ENCODE data around the gene CSTB.

CSTB gene

GRCh38 chr21:43810505-43811261 is 34.6 kb upstream of the CSTB start:
- peak; percentile 92 for DNase-seq

GRCh38 chr21:43809853-43810504 is 33.9 kb upstream of the CSTB start:
- no peak for DNase-seq

GRCh38 chr21:43809346-43809799 is 33.3 kb upstream of the CSTB start:
- no peak for DNase-seq

GRCh38 chr21:43808832-43809251 is 32.7 kb upstream of the CSTB start:
- DNase-seq = no peak

- no peak for DNase-seq
Observed at GRCh38 chr21:43808367-43808766, 32.3 kb upstream of the CSTB start.

- DNase-seq = no peak
Observed at GRCh38 chr21:43806017-43806710, 30.1 kb upstream of the CSTB start.

GRCh38 chr21:43805275-43805800 is 29.2 kb upstream of the CSTB start:
- no peak for DNase-seq

- no peak for DNase-seq
Observed at GRCh38 chr21:43803558-43804300, 27.6 kb upstream of the CSTB start.

GRCh38 chr21:43802713-43803313 is 26.7 kb upstream of the CSTB start:
- DNase-seq = no peak

- DNase-seq = no peak
Observed at GRCh38 chr21:43801006-43801783, 25.1 kb upstream of the CSTB start.

GRCh38 chr21:43800566-43800965 is 24.5 kb upstream of the CSTB start:
- DNase-seq = no peak

- no peak for DNase-seq
Observed at GRCh38 chr21:43800124-43800523, 24.0 kb upstream of the CSTB start.

GRCh38 chr21:43799301-43799840 is 23.3 kb upstream of the CSTB start:
- no peak for DNase-seq

- DNase-seq = no peak
Observed at GRCh38 chr21:43797925-43798715, 22.0 kb upstream of the CSTB start.

GRCh38 chr21:43797415-43797814 is 21.3 kb upstream of the CSTB start:
- DNase-seq = no peak

- no peak for DNase-seq
Observed at GRCh38 chr21:43794857-43795256, 18.7 kb upstream of the CSTB start.

- DNase-seq = no peak
Observed at GRCh38 chr21:43794311-43794710, 18.2 kb upstream of the CSTB start.

- no peak for DNase-seq
Observed at GRCh38 chr21:43793243-43793642, 17.1 kb upstream of the CSTB start.

GRCh38 chr21:43792406-43792805 is 16.3 kb upstream of the CSTB start:
- DNase-seq = no peak

GRCh38 chr21:43790010-43790524 is 14.0 kb upstream of the CSTB start:
- no peak for DNase-seq

All from CD4-positive, alpha-beta T cell treated with Interleukin-17A for 4 hours (primary cell).